ENCODE measurements around the gene GP5.

GP5 gene

DNA sequence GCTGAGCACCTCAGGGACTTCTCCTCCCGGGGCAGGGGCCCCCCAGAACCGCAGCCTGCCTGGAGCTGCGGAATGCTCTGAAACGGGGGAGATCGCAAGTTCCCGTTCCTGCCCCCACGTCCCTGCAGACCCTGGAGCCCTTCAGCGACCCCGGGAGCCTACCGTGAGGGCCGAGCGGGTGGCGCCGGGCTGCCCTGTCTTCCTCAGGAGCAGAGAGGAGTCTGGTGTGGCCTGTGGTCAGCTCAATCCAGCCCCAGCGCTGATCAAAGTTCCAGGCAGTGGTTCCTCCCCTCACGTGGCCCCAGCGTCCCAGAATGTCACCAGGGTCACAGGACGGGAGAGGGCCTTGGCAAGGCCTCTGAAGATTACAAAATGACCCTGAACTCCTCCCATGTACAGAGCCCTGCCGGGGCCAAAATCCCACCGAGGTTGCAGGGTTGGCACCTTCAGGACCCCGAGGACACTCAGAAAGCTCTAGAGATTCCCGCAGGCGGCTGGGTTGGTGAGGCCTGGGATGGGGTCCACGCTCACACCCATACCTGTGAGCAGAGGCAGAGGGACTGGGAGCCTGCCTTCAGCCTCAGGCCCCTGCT lies 47.9 kb downstream of the GP5 start, which contains the start of gene CPN2:
Gene CPN2 (minus strand): TSS at position 249 of the 593 bp plus-strand sequence. CDS start 8,626 bp downstream, outside the sequence.
- no peak for FAIRE-seq

DNA sequence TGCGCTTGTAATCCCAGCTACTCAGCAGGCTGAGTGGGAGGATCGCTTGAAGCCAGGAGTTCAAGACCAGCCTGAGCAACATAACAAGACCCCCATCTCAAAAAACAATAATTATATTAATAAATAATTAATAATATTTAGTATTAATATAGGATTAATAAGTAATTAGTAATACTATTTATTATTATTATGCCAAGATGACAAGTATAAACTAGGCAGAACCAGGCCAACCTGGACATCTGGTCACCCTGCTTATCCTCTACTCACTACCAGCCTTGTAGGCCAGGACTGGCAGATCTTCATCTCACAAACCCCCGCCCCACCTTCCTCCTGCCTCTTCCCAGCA lies 48.4 kb downstream of the GP5 start:
- no peak for FAIRE-seq
- no peak for DNase-seq (ENCODE audit: low spot score)

More for the DNA sequence above, 47.9 kb downstream of the GP5 start, which contains the start of gene CPN2:
- no peak for DNase-seq (ENCODE audit: low spot score)

DNA sequence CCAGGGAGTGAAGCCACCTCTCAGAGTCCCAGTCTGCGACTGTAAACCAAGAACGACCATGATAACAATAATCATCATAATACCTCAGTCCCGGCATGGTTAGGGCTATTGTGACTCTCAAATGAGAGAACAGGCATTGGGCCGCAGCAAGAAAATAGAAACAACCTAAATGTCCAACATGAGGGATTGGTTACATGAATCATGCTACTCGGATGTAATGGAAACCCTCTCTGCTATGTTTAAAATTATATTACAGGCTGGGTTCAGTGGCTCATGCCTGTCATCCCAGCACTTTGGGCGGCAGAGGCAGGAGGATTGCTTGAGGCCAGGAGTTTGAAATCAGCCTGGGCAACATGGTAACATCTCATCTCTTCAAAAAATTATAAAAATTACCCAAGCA lies 50.7 kb downstream of the GP5 start:
- FAIRE-seq (no peak), DNase-seq (ENCODE audit: low spot score) (no peak)

DNA sequence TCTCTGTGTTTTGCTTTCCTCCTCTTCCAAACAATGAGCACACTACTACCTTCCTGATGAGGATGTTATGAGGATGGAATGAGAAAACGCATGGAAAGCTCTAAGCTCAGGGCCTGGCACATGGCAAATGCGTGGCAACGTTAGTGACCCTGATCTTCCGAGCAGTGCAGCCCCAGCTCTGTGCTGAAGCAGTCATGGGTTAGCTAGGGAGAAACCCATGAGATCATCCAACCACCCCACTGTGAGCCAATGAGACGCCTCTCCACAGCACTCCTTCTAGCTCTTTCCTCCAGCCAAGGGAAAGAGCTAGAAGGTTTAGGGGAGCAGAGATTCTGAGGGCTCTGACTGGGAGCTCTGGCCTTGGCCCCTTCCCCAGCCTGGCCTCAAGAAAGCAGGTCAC lies 52.4 kb downstream of the GP5 start:
- no peak for FAIRE-seq

DNA sequence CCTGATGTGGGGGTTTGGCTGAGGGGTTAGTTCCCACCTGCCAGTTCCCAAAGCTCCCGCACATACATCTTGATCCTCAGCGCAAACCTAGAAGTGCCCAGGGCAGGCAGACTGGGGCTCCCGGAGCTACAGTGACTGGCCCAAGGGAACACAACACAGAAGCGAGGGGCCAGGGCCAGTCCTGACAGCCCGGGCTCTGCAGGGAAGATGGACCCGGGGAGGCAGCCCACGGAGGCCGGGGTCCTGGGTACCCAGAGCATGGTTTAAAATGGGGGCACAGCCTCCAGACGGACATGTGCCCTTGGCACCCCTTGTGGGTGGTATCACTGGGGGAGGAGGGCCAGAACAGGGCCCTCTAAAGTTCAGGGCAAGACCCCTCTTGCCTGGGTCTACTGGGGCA lies 53.0 kb downstream of the GP5 start:
- FAIRE-seq (no peak), DNase-seq (ENCODE audit: low spot score) (no peak)

More for the DNA sequence above, 52.4 kb downstream of the GP5 start:
- no peak for DNase-seq (ENCODE audit: low spot score)
